ENCODE measurements around the gene ZNF219. TPM values are rescaled to one million over a fixed set of nuclear protein-coding genes. Genes with fewer than 3 reads are reported as not detected.

The ZNF219 gene
- total RNA-seq, 4 donors from 2014 or later: 15.2 to 54.1 (median 38.4) TPM

- TF ChIP-seq CTCF (IDR thresholded peaks at IDR 0.05; ENCODE audit: low read depth): no peak
These were observed 58.0 kb downstream of the ZNF219 start for GRCh38 chr14:21040370-21040925.

Small RNAs within 50 kb of the gene (small RNA-seq; reads per million reads assigned to genes)
- gene RNU6-252P: not detected

Other genes with a start within 250 kb of the ZNF219 start
- gene RNASE3, start 207.3 kb downstream of the ZNF219 start, total RNA-seq: not detected
- gene RNASE2, start 143.2 kb downstream of the ZNF219 start, total RNA-seq: 1 to 10 TPM; 1.1 to 9.0 (median 6.2) TPM
- gene METTL17, start 108.7 kb downstream of the ZNF219 start, total RNA-seq: 10 to 100 TPM; 66.9 to 85.8 (median 71.2) TPM
- not detected for gene SLC39A2, start 99.4 kb downstream of the ZNF219 start, total RNA-seq
- 100 to 1,000 TPM; 125 to 293 (median 215) TPM for gene NDRG2, start 73.6 kb downstream of the ZNF219 start, total RNA-seq
- not detected for gene TPPP2, start 68.4 kb downstream of the ZNF219 start, total RNA-seq
- gene RNASE13, start 63.8 kb downstream of the ZNF219 start, total RNA-seq: not detected
- gene RNASE7, start 56.3 kb downstream of the ZNF219 start, total RNA-seq: not detected
- gene RNASE8, start 40.8 kb downstream of the ZNF219 start, total RNA-seq: not detected
- gene ARHGEF40, start 28.4 kb downstream of the ZNF219 start, total RNA-seq: 100 to 1,000 TPM in 1 of 4 donors, 10 to 100 TPM in 3; 32.3 to 109 (median 46.9) TPM
- 1 to 10 TPM in 1 of 4 donors, under 1 TPM in 1, not detected in 2; 0.44 to 1.8 TPM for gene TMEM253, start 2.4 kb upstream of the ZNF219 start, total RNA-seq
- gene OR5AU1, start 57.4 kb upstream of the ZNF219 start, total RNA-seq: not detected
- gene HNRNPC, start 170.8 kb upstream of the ZNF219 start, total RNA-seq: 100 to 1,000 TPM; 298 to 466 (median 406) TPM
- under 1 TPM in 3 of 4 donors, not detected in 1; 0.16 to 0.68 (median 0.22) TPM for gene RPGRIP1, start 181.4 kb upstream of the ZNF219 start, total RNA-seq

Measured in subcutaneous adipose tissue (tissue), 4 donors.